Astrocyte (in vitro differentiated cells and primary cell): Measurements from ENCODE around the gene HES5. TPM values are rescaled to one million over a fixed set of nuclear protein-coding genes. Genes with fewer than 3 reads are reported as not detected.

Experiments used
- DNase-seq: peaks from one replicate; pipeline ENCODE4 v3.0.0-alpha.2; 2010; ENCODE audit warnings: low read depth
- FAIRE-seq: peaks from 2 replicates; lab custom pipeline; 2011; peaks lifted over from hg19 to GRCh38; lab: Jason Lieb, UNC
- H2AFZ ChIP-seq: 2 replicates; pipeline ENCODE4 v1.6.0; 2012; ENCODE audit warnings: low read depth, low read length, inconsistent platforms
- H3K27ac ChIP-seq: 2 replicates; pipeline ENCODE4 v1.5.1; 2011; ENCODE audit warnings: low read depth, low read length, inconsistent platforms
- H3K27me3 ChIP-seq: 2 replicates; pipeline ENCODE4 v1.6.0; 2011; ENCODE audit warnings: low read length, inconsistent platforms; ENCODE audit not compliant: insufficient read depth
- H3K36me3 ChIP-seq: 2 replicates; pipeline ENCODE4 v1.5.1; 2011; ENCODE audit warnings: low read length, inconsistent platforms; ENCODE audit not compliant: insufficient read depth
- H3K4me1 ChIP-seq: 2 replicates; pipeline ENCODE4 v1.5.1; 2011; ENCODE audit warnings: low read length, inconsistent platforms; ENCODE audit not compliant: insufficient read depth
- H3K4me2 ChIP-seq: 2 replicates; pipeline ENCODE4 v1.6.0; 2012; ENCODE audit warnings: low read length, inconsistent platforms
- H3K4me3 ChIP-seq: 2 replicates; pipeline ENCODE4 v1.5.1; 2011; ENCODE audit warnings: low read depth, mild to moderate bottlenecking, low read length, inconsistent platforms; ENCODE audit not compliant: insufficient read depth
- H3K79me2 ChIP-seq: 2 replicates; pipeline ENCODE4 v1.6.0; 2012; ENCODE audit warnings: mild to moderate bottlenecking, low read length, inconsistent platforms; ENCODE audit not compliant: insufficient read depth
- H3K9ac ChIP-seq: 2 replicates; pipeline ENCODE4 v1.6.0; 2012; ENCODE audit warnings: mild to moderate bottlenecking, low read length, inconsistent platforms
- H3K9me3 ChIP-seq: 2 replicates; pipeline ENCODE4 v1.5.1; 2012; ENCODE audit warnings: low read depth, mild to moderate bottlenecking, low read length, inconsistent platforms; ENCODE audit not compliant: insufficient read depth
- H4K20me1 ChIP-seq: 2 replicates; pipeline ENCODE4 v1.6.0; 2012; ENCODE audit warnings: low read length, inconsistent platforms; ENCODE audit not compliant: insufficient read depth
- H3K27ac Mint-ChIP-seq: one replicate; pipeline ENCODE4 v1.8.0; 2021; ENCODE audit warnings: mild to moderate bottlenecking, mixed read lengths; ENCODE audit not compliant: unreplicated experiment
- H3K27me3 Mint-ChIP-seq: one replicate; pipeline ENCODE4 v1.8.0; 2021; ENCODE audit warnings: low read depth, mixed read lengths; ENCODE audit not compliant: unreplicated experiment
- H3K36me3 Mint-ChIP-seq: one replicate; pipeline ENCODE4 v1.8.0; 2021; ENCODE audit warnings: low read depth, mixed read lengths; ENCODE audit not compliant: unreplicated experiment
- H3K4me1 Mint-ChIP-seq: one replicate; pipeline ENCODE4 v1.8.0; 2021; ENCODE audit warnings: low read depth, mixed read lengths; ENCODE audit not compliant: unreplicated experiment
- H3K4me3 Mint-ChIP-seq: one replicate; pipeline ENCODE4 v1.8.0; 2021; ENCODE audit warnings: mild to moderate bottlenecking, moderate library complexity, mixed read lengths; ENCODE audit not compliant: unreplicated experiment
- H3K9me3 Mint-ChIP-seq: one replicate; pipeline ENCODE4 v1.8.0; 2021; ENCODE audit warnings: mild to moderate bottlenecking, mixed read lengths; ENCODE audit not compliant: unreplicated experiment
- CTCF ChIP-seq: IDR thresholded peaks from 2 replicates; pipeline ENCODE4 v1.5.1; 2011; ENCODE audit warnings: low read depth, mild to moderate bottlenecking, inconsistent platforms, low read length, moderate library complexity; ENCODE audit not compliant: insufficient read depth
- EZH2 ChIP-seq: IDR thresholded peaks from 2 replicates; pipeline ENCODE4 v1.6.1; 2012; ENCODE audit warnings: mild to moderate bottlenecking, low read length, inconsistent platforms; ENCODE audit not compliant: insufficient read depth
- total RNA-seq: library from RNA; stranded (reverse); gene quantifications from 2 replicates; pipeline ENCODE4 v1.2.1, GENCODE V29; 2021

Gene HES5
- total RNA-seq, 1 donor from 2014 or later, result not detected

GRCh38 chr1:2508180-2508579 lies 21.9 kb downstream of the HES5 start:
- no peak overlapping the region for H3K27ac ChIP-seq
- FAIRE-seq (no peak), DNase-seq (no peak)
- H3K4me1 Mint-ChIP-seq, result no peaks in the 10 kb centered on the region
- no peaks in the 10 kb centered on the region for H3K27me3 Mint-ChIP-seq
- TF ChIP-seq EZH2, result no peak
- TF ChIP-seq CTCF, result no peak
- H3K4me3 ChIP-seq, result no peak overlapping the region
- H3K9ac ChIP-seq, result no peak overlapping the region
- H3K79me2 ChIP-seq, result no peaks in the 10 kb centered on the region
- peaks cover 30% of the 10 kb centered on the region for H4K20me1 ChIP-seq
- H3K4me2 ChIP-seq, result no peak overlapping the region
- peaks cover 5% of the 10 kb centered on the region for H3K36me3 ChIP-seq
- H2AFZ ChIP-seq, result no peak overlapping the region
- H3K27me3 ChIP-seq, result no peaks in the 10 kb centered on the region
- H3K4me3 Mint-ChIP-seq, result no peak overlapping the region
- H3K27ac Mint-ChIP-seq, result no peak overlapping the region
- H3K4me1 ChIP-seq, result no peaks in the 10 kb centered on the region
- H3K9me3 ChIP-seq, result no peaks in the 10 kb centered on the region
- no peaks in the 10 kb centered on the region for H3K36me3 Mint-ChIP-seq
- H3K9me3 Mint-ChIP-seq, result no peaks in the 10 kb centered on the region

GRCh38 chr1:2507744-2508155 lies 22.3 kb downstream of the HES5 start:
- Mint-ChIP-seq H3K27me3 (no peaks in the 10 kb centered on the region), H3K4me3 (no peak overlapping the region), H3K9me3 (no peaks in the 10 kb centered on the region), H3K4me1 (no peaks in the 10 kb centered on the region), H3K36me3 (no peaks in the 10 kb centered on the region), H3K27ac (no peak overlapping the region)
- H3K4me2 ChIP-seq, result no peak overlapping the region
- H3K9ac ChIP-seq, result no peak overlapping the region
- H3K27me3 ChIP-seq, result no peaks in the 10 kb centered on the region
- FAIRE-seq, result no peak
- H3K4me3 ChIP-seq, result no peak overlapping the region
- no peak overlapping the region for H3K27ac ChIP-seq
- H3K79me2 ChIP-seq, result no peaks in the 10 kb centered on the region
- H3K4me1 ChIP-seq, result no peaks in the 10 kb centered on the region
- H4K20me1 ChIP-seq, result peaks cover 30% of the 10 kb centered on the region
- TF ChIP-seq EZH2, result no peak
- TF ChIP-seq CTCF, result no peak
- H2AFZ ChIP-seq, result no peak overlapping the region
- no peaks in the 10 kb centered on the region for H3K9me3 ChIP-seq
- DNase-seq, result no peak
- H3K36me3 ChIP-seq, result peaks cover 5% of the 10 kb centered on the region

GRCh38 chr1:2506901-2507565 lies 23.0 kb downstream of the HES5 start:
- no peak for TF ChIP-seq CTCF
- no peak for TF ChIP-seq EZH2
- H3K4me3 ChIP-seq, result no peak overlapping the region
- H4K20me1 ChIP-seq, result peaks cover 30% of the 10 kb centered on the region
- Mint-ChIP-seq H3K4me3 (no peak overlapping the region), H3K9me3 (no peaks in the 10 kb centered on the region), H3K27ac (no peak overlapping the region), H3K27me3 (no peaks in the 10 kb centered on the region), H3K36me3 (no peaks in the 10 kb centered on the region), H3K4me1 (no peaks in the 10 kb centered on the region)
- DNase-seq (no peak), FAIRE-seq (no peak)
- H3K36me3 ChIP-seq, result peaks cover 5% of the 10 kb centered on the region
- no peak overlapping the region for H3K9ac ChIP-seq
- H3K79me2 ChIP-seq, result no peaks in the 10 kb centered on the region
- H3K27ac ChIP-seq, result no peak overlapping the region
- H2AFZ ChIP-seq, result no peak overlapping the region
- no peaks in the 10 kb centered on the region for H3K4me1 ChIP-seq
- no peaks in the 10 kb centered on the region for H3K9me3 ChIP-seq
- no peak overlapping the region for H3K4me2 ChIP-seq
- no peaks in the 10 kb centered on the region for H3K27me3 ChIP-seq
